Smooth muscle cell (in vitro differentiated cells): Measurements from ENCODE around the gene MYLK2. TPM values are rescaled to one million over a fixed set of nuclear protein-coding genes. Genes with fewer than 3 reads are reported as not detected.

Source experiments
- DNase-seq: peaks from one replicate; lab custom pipeline; 2025; ENCODE audit not compliant: unreplicated experiment; lab: John Stamatoyannopoulos, UW
- H2AFZ ChIP-seq: fragments of 200-600 bp; sonication (generic); 2 replicates; pipeline ENCODE4 v1.6.0; 2016; ENCODE audit warnings: antibody characterized with exemption, low read depth, mild to moderate bottlenecking
- H3F3A ChIP-seq: fragments of 200-600 bp; sonication (generic); 2 replicates; pipeline ENCODE4 v1.6.0; 2017; ENCODE audit warnings: antibody characterized with exemption, low read depth
- H3K27ac ChIP-seq: fragments of 200-600 bp; sonication (generic); 2 replicates; pipeline ENCODE4 v1.5.1; 2016; ENCODE audit warnings: low read depth, mild to moderate bottlenecking
- H3K27me3 ChIP-seq: fragments of 200-600 bp; sonication (generic); 2 replicates; pipeline ENCODE4 v1.6.1; 2016; ENCODE audit warnings: low read depth, mild to moderate bottlenecking
- H3K36me3 ChIP-seq: fragments of 200-600 bp; sonication (generic); 2 replicates; pipeline ENCODE4 v1.5.1; 2016; ENCODE audit warnings: low read depth
- H3K4me1 ChIP-seq: fragments of 200-600 bp; sonication (generic); 2 replicates; pipeline ENCODE4 v1.5.1; 2016; ENCODE audit warnings: low read depth
- H3K4me2 ChIP-seq: fragments of 200-600 bp; sonication (generic); 2 replicates; pipeline ENCODE4 v1.6.0; 2016; ENCODE audit warnings: mild to moderate bottlenecking
- H3K4me3 ChIP-seq: fragments of 200-600 bp; sonication (generic); 2 replicates; pipeline ENCODE4 v1.5.1; 2016; ENCODE audit warnings: mild to moderate bottlenecking
- H3K79me2 ChIP-seq: fragments of 200-600 bp; sonication (generic); 2 replicates; pipeline ENCODE4 v1.6.0; 2016; ENCODE audit warnings: low read depth, mild to moderate bottlenecking
- H3K9ac ChIP-seq: fragments of 200-600 bp; sonication (generic); 2 replicates; pipeline ENCODE4 v1.6.0; 2016; ENCODE audit warnings: low read depth
- H3K9me3 ChIP-seq: fragments of 200-600 bp; sonication (generic); replicated peaks from 2 replicates; pipeline ENCODE4 v1.5.1; 2016; ENCODE audit warnings: low read depth
- H4K20me1 ChIP-seq: fragments of 200-600 bp; sonication (generic); 2 replicates; pipeline ENCODE4 v1.6.0; 2016; ENCODE audit warnings: low read depth
- WGBS: methylation state at CpG from one replicate; pipeline ENCODE4 v1.1.7; 2016; ENCODE audit warnings: low lambda C conversion rate; 5-methylcytosine and 5-hydroxymethylcytosine counted together
- polyA plus RNA-seq: library from polyadenylated mRNA; unstranded; fragments of >200 nt; fragmentation: Nextera tagmentation; extraction: Ambion mirVana; gene quantifications from 2 replicates; pipeline ENCODE4 v1.2.1, GENCODE V29; 2016
- total RNA-seq: library from RNA; depleted of rRNA; stranded (reverse); fragments of >200 nt; gene quantifications from 2 replicates; pipeline ENCODE4 v1.2.3, GENCODE V29; 2014
- TF ChIP-seq, protein P1 (sequence below): fragments of 200-600 bp; sonication (generic); IDR thresholded peaks from 2 replicates; pipeline ENCODE4 v1.5.1; 2017; ENCODE audit warnings: borderline replicate concordance, mild to moderate bottlenecking, antibody characterized with exemption; ENCODE audit not compliant: insufficient read depth, poor library complexity, severe bottlenecking

Gene MYLK2
- total and polyA plus RNA-seq, 2 experiments from 2014 or later, result 0.09 to 0.22 TPM

GRCh38 chr20:31838646-31839292 lies 19.6 kb downstream of the MYLK2 start:
- H3K27ac ChIP-seq, result peak overlapping the region; percentile 18
- no peaks in the 10 kb centered on the region for H3K27me3 ChIP-seq
- peak overlapping the region; percentile 37 for H3K4me2 ChIP-seq
- H3K9ac ChIP-seq, result no peak overlapping the region
- no peaks in the 10 kb centered on the region for H3K36me3 ChIP-seq
- TF ChIP-seq, protein P1, sequence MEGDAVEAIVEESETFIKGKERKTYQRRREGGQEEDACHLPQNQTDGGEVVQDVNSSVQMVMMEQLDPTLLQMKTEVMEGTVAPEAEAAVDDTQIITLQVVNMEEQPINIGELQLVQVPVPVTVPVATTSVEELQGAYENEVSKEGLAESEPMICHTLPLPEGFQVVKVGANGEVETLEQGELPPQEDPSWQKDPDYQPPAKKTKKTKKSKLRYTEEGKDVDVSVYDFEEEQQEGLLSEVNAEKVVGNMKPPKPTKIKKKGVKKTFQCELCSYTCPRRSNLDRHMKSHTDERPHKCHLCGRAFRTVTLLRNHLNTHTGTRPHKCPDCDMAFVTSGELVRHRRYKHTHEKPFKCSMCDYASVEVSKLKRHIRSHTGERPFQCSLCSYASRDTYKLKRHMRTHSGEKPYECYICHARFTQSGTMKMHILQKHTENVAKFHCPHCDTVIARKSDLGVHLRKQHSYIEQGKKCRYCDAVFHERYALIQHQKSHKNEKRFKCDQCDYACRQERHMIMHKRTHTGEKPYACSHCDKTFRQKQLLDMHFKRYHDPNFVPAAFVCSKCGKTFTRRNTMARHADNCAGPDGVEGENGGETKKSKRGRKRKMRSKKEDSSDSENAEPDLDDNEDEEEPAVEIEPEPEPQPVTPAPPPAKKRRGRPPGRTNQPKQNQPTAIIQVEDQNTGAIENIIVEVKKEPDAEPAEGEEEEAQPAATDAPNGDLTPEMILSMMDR, result no peak
- WGBS, result 59% methylated on average over 9 of the region's 9 CpGs
- H3K79me2 ChIP-seq, result no peaks in the 10 kb centered on the region
- no peak for DNase-seq
- peaks cover 32% of the 10 kb centered on the region for H3F3A ChIP-seq
- H3K9me3 ChIP-seq, result no peaks in the 10 kb centered on the region
- peaks cover 39% of the 10 kb centered on the region for H3K4me1 ChIP-seq
- H3K4me3 ChIP-seq, result no peak overlapping the region
- H2AFZ ChIP-seq, result no peak overlapping the region
- no peaks in the 10 kb centered on the region for H4K20me1 ChIP-seq

DNA sequence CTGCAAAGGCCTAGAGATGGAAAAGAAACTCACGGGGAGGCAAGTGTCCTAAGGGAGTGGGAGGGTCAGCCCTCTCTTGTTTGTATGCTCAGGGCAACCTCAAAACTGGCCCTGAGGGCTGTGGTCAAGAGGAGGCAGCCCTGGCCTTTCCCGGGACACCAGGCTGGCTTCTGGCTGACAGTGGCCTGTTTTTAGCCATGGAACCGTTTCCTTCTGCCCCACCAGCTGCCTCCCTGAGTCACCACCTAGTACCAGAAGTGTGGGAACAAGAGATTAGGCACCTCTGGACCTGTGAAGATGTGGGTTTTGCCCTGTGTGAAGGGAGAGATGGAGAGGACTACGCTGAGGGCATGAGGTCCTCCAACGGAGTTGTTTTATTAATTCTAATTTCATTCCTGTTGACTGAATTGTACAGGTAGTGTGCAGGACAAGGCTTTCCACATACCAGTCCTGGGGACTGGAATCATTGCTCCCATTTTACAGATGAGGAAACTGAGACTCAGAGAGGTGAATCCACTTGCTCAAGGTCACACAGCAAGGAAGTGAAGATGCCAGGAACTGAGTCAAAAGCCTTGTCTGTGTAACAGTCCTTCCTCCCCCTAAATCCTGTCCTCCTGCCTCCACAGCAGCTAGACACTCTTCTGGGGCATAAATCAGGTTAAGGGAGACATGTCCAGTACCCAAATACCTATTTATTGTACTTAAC lies 20.8 kb downstream of the MYLK2 start:
- no peak for DNase-seq
- H4K20me1 ChIP-seq, result no peaks in the 10 kb centered on the region
- peaks cover 46% of the 10 kb centered on the region for H3K4me1 ChIP-seq
- 55% methylated on average over 5 of the region's 5 CpGs for WGBS
- no peak overlapping the region for H3K9ac ChIP-seq
- H3F3A ChIP-seq, result peaks cover 28% of the 10 kb centered on the region
- H3K27me3 ChIP-seq, result no peaks in the 10 kb centered on the region
- no peaks in the 10 kb centered on the region for H3K79me2 ChIP-seq
- TF ChIP-seq, protein P1, result no peak
- H3K27ac ChIP-seq, result no peak overlapping the region
- H3K4me3 ChIP-seq, result no peak overlapping the region
- no peak overlapping the region for H2AFZ ChIP-seq
- no peak overlapping the region for H3K4me2 ChIP-seq
- no peaks in the 10 kb centered on the region for H3K9me3 ChIP-seq
- no peaks in the 10 kb centered on the region for H3K36me3 ChIP-seq

- Histone ChIP-seq H2AFZ (no peak overlapping the region), H3K4me2 (no peak overlapping the region), H3F3A (peaks cover 21% of the 10 kb centered on the region), H3K4me1 (peaks cover 56% of the 10 kb centered on the region), H3K27ac (no peak overlapping the region), H3K9me3 (no peaks in the 10 kb centered on the region), H3K9ac (no peak overlapping the region), H3K4me3 (no peak overlapping the region), H4K20me1 (no peaks in the 10 kb centered on the region), H3K36me3 (no peaks in the 10 kb centered on the region), H3K27me3 (no peaks in the 10 kb centered on the region), H3K79me2 (no peaks in the 10 kb centered on the region)
- TF ChIP-seq, protein P1, result no peak
- WGBS, result 78% methylated on average over 15 of the region's 15 CpGs
- no peak for DNase-seq
Observed at GRCh38 chr20:31840906-31841816, 22.0 kb downstream of the MYLK2 start.
